Forelimb muscle (tissue), 1 donor: ENCODE results near the gene OXT. TPM values are rescaled to one million over a fixed set of nuclear protein-coding genes. Genes with fewer than 3 reads are reported as not detected.
A peak's percentile ranks its signal among the peaks of the same experiment; 100 is the strongest.
"Not testable (repeated sequence)": the region's sequence is repeated elsewhere in the genome, so short reads cannot be mapped to it uniquely, and the experiment has no call there.

Experiments
- DNase-seq: peaks from one replicate; pipeline ENCODE4 v3.0.0-alpha.2; 2013; ENCODE audit warnings: low read depth
- polyA plus RNA-seq: library from polyadenylated mRNA; unstranded; fragments of 120-200 nt; gene quantifications from one replicate; pipeline ENCODE4 v1.2.1, GENCODE V29; 2013; ENCODE audit not compliant: insufficient read length

The OXT gene
- 0.47 TPM for polyA plus RNA-seq

GRCh38 chr20:3071610-3072529, at the start of gene OXT:
Gene OXT, plus strand, starts transcription at chr20:3071620. Its CDS starts 36 bp downstream, at chr20:3071656.
- DNase-seq, result no peak

- DNase-seq, result no peak
These were observed 49.6 kb upstream of the OXT start for GRCh38 chr20:3021777-3022176.

DNA sequence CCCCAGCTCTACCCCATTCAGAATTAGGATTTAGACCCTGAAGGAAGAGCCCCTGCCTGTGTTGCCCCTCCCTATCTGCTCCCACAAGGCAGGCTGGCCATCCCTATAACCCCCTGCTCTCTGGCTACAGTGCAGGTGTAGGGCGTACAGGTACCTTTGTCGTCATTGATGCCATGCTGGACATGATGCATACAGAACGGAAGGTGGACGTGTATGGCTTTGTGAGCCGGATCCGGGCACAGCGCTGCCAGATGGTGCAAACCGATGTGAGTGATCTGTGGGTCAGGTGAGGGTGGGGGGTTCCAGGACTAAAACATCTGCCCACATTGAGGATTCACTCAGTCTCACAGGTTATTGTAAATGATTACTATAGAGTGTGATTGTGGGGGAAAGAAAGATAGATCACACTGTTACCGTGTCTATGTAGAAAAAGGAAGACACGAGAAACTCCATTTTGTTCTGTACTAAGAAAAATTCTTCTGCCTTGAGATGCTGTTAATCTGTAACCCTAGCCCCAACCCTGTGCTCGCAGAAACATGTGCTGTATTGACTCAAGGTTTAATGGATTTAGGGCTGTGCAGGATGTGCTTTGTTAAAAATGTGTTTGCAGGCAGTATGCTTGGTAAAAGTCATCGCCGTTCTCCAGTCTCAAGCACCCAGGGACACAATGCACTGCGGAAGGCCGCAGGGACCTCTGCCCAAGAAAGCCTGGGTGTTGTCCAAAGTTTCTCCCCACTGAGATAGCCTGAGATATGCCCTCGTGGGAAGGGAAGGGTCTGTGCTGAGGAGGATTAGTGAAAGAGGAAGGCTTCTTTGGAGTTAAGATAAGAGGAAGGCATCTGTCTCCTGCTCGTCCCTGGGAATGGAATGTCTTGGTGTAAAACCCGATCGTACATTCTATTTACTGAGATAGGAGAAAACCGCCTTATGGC, 48.6 kb upstream of the OXT start:
- DNase-seq, result not testable (repeated sequence)

- DNase-seq, result no peak
These were observed 43.4 kb upstream of the OXT start for GRCh38 chr20:3027987-3028386.

- no peak for DNase-seq
These were observed 39.8 kb upstream of the OXT start for GRCh38 chr20:3031524-3032147.

DNA sequence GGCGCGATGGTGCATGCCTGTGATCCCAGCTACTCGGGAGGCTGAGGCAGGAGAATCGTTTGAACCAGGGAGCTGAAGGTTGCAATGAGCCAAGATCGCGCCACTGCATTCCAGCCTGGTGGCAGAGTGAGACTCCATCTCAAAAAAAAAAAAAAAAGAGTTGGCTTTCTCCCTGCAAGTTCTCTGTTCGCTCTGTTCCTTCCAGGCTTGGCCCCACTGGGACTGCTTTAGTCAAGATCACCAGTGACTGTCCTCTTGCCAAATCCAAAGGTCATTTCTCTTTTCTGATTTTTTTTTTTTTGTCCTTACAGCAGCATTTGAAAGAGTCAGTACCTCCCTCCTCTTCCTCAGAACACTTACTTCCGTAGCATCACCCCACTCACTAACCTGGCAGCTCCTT, 38.8 kb upstream of the OXT start:
- DNase-seq, result no peak

- no peak for DNase-seq
These were observed 33.8 kb upstream of the OXT start for GRCh38 chr20:3037654-3038053.

DNA sequence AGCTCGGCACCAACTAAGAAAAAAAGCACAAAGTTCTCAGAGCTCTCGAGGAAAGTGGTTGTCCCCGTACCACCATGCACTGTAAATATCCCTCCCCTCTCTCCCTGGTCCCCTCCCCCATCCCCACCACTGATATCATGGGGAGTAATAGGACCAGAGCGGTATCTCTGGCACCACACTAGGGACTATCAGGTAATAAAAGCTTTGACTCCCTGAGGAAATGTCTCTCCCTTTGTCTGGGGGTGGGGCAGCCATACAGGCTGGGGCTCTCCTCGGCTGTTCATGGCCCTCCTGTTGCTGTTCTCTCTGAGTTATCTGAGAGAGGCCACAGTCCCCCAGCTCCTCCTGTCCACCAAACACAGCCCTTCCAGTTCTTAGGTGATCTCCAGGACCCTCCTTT, 33.0 kb upstream of the OXT start:
- DNase-seq, result no peak

- no peak for DNase-seq
These were observed 32.0 kb upstream of the OXT start for GRCh38 chr20:3039426-3039825.

- DNase-seq, result no peak
These were observed 31.3 kb upstream of the OXT start for GRCh38 chr20:3040086-3040485.

GRCh38 chr20:3041854-3042409, 29.5 kb upstream of the OXT start:
- peak; percentile 38 for DNase-seq

DNA sequence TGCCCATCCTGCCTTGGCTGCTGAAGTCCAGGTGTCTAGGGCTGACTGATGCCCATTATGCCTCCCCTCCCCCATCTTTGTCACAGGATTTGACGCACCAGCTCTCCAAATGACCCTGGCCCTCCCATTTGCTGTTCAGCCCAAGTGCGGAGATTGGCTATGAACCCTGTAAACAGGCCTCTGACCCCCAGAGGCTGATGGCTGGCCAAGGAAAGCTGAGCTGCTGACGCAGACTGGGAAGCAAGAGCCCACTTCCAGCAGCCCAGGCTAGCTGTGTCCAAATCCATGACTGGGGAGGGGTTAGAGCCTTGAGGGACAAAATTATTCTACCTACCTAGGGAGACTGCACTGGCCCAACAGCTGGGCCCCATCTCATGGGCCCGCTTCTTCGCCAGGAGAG, 28.8 kb upstream of the OXT start:
- DNase-seq, result peak; percentile 45

DNA sequence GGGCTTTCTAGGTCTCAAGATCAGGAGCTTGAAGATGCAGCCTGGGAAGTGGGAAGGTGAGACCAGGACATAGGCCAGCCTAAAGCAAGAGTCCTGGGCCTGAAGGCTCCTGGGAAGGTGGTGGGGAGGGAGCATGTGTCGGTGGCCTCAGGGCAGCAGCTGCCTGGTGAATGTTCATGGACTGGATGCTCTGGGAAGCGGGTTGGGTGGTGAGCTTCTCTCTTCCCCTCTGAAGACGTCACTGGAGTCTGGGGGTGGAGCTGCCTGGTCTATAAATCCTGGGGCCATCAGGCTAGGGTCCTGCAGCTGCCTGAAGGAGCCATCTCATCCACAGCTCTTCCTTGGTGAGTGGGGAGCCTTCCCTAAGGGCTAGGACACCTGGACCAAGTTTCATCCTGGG, 28.1 kb upstream of the OXT start, which contains the start of gene GNRH2:
Gene GNRH2, plus strand, starts transcription at position 301 of the 400 bp plus-strand sequence. CDS start 793 bp downstream, outside the sequence.
- no peak for DNase-seq

DNA sequence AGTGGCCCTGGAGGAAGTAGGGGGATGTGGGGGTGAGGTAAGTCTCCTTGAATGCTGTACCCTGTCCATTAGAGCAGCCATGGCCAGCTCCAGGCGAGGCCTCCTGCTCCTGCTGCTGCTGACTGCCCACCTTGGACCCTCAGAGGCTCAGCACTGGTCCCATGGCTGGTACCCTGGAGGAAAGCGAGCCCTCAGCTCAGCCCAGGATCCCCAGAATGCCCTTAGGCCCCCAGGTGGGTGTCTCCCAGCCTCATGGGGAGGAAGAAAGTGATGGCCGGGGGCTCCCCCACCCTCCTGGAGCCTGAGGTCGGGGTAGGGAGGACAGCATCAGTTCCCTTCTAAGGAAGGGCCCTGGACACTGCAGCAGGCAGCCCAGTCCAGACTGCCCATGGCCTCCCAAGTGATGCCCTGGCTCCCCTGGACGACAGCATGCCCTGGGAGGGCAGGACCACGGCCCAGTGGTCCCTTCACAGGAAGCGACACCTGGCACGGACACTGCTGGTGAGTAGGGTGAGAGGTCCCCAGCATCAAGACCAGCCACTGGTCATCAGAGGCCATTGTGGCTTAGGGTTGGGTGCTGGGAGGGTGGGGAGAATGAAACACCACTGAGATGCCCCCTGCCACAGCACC, 27.0 kb upstream of the OXT start:
- no peak for DNase-seq

DNA sequence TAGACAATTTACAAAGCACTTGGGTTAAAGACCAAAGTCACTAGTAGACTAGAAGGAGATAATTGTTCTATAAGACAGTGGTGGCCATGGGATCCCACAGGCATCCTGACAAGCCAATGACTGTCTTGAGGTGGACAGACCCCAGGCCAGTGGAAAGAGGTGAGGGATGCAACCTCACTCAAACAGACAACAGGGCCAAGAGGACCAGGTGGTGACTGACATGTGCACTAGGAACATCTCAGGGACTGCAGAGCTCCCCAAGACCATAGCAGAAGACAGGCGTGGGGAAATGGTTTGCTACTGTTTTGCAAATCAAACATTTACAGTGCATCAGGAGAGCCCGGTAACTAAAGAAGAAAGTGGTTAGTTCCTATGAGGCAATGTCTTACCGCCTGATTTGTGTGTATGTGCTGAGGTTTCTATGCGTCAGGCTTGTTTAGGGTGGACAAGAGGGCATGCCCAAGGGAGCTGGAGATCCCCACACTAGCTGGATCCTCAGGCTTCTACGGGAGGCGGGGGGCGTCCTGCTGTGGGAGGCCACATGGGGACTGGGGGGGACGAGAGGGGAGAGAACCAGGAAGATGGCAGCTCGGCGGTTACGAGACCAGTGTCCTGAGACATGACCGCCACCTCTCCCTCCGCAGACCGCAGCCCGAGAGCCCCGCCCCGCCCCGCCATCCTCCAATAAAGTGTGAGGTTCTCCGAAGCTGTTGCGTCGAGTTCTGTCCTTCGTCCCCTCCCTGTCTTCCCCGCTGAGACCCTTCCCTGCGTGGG, 26.2 kb upstream of the OXT start:
- DNase-seq, result no peak

DNA sequence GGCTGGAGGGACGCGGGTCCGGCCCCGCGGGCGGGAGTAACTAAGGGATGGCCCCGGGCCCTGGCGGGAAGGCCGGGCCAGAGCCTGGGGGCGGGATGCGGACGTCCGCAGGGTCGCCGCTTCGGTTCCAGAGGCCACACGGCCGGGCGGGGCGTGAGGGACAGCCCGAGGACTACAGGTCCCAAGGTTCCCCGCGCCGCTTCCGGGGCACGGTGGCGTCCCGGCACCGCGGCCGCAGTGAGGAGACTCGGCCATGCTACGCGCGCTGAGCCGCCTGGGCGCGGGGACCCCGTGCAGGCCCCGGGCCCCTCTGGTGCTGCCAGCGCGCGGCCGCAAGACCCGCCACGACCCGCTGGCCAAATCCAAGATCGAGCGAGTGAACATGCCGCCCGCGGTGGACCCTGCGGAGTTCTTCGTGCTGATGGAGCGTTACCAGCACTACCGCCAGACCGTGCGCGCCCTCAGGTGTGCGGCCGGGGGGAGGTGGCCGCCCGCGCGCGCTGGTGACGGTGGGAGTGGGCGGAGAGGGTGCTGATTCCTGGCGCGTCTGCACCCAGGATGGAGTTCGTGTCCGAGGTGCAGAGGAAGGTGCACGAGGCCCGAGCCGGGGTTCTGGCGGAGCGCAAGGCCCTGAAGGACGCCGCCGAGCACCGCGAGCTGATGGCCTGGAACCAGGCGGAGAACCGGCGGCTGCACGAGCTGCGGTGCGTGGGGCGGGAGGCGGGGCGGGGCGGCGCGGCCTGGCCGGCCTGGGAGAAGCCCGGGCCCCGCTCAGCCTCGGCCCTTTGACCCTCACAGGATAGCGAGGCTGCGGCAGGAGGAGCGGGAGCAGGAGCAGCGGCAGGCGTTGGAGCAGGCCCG, 25.4 kb upstream of the OXT start, which contains the start of gene MRPS26:
Gene MRPS26, plus strand, starts transcription at position 237 of the 861 bp plus-strand sequence. Its CDS starts 17 bp downstream, at position 254.
- DNase-seq, result peak; percentile 63

GRCh38 chr20:3046677-3047462, 24.6 kb upstream of the OXT start:
- DNase-seq, result no peak
